DMS79 treated with DMSO at 0.1 percent for 48 hours (cell line): ENCODE data around the gene RFX7.
"Not testable (repeated sequence)": the region's sequence is repeated elsewhere in the genome, so short reads cannot be mapped to it uniquely, and the experiment has no call there.

Experiments
- DNase-seq: peaks from one replicate; lab custom pipeline; 2025; lab: John Stamatoyannopoulos, UW

The RFX7 gene

DNA sequence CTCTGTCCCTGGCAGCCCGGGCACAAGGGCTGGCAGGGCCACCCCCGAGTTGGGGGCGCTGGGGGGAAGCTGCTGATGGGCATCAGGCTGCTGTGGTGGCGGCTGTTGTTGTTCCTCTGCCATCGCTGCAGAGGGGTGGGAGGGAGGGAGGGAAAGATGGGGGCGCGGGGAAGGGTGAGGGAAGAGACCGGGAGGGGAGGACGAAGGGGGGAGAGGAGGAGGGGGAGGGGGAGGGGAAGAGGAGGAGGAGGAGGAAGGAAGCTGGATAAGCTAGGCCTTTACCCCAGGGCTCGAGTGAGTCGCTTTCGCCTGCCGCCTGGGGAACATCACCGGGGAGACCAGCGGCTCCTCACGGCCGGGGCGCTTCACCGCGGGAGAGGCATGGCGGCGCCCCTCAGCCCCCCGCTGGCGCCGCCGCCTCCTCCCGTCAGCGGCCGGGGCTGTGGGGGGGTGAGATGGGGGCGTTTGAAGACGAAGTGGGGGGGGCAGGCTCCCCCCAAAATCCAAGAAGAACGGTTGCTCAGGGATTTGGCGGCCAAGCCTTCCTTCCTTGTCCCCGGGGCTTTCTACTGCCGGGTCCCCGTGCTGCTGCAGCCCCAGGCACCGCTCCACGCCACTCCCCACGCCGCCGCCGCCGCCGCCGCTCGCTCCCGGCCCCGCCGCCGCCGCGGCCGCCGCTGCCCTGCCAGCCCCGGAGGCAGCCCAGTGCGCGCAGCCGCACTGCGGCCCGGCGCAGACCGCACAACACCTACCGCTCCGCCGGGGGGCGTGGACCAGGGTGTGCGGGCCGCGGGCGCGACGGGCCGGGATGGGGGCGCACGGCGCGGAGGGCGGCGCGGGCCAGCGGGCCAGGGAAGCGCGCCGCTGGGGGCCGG is at the start of gene RFX7:
Gene RFX7, minus strand, starts transcription at position 717 of the 875 bp plus-strand sequence. Its CDS starts 594 bp downstream, at position 123.
- peak; percentile 30 for DNase-seq

DNA sequence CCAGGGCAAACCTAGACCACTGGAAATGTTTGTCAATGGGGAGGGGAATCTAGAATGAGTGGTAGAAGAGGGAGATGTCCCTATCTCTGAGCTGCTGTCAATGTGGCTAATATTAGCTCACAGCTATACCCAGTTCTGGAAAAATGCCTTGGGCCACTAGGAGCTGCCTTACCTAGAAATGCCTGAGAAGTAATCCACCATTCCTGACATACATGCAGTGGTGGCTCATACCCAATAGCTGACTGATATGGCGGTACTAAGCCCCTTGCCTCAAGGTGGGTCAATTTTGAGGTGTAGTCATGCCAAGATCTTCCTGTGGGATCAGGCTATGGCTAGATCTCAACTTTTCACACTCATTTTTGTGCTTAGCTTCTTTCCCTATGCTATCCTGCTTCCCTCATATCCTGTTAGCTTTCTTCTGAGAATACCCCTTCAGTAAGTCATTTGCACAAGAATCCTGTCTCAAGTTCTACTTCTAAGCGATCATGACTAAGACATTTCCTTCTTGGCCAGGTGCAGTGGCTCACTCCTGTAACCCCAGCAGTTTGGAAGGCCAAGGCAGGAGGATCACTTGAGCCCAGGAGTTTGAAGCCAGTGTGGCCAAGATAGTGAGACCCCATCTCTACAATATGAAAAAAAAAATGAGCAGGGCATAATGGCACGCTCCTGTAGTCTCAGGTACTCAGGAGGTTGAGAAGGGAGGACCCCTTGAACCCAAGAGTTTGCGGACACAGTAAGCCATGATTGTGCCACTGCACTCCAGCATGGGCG is 49.1 kb upstream of the RFX7 start:
- DNase-seq, result no peak

DNA sequence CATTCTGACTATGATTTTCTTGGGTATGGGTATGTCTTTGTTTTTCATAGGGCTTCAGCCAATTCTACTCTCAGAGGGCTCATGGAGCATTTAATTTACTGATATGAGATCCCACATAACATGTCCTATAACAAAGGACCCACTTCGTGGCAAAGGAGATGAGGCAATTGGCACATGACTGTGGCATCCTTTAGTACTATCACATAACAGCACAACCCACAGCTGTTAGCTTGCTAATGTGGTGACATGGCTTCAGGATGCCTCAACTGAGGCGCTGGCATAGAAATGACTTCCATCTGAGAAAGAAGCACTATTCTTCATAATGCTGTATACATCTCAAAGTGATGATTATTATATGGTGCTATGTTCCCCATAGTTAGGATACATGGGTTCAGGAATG is 48.1 kb upstream of the RFX7 start:
- no peak for DNase-seq

DNA sequence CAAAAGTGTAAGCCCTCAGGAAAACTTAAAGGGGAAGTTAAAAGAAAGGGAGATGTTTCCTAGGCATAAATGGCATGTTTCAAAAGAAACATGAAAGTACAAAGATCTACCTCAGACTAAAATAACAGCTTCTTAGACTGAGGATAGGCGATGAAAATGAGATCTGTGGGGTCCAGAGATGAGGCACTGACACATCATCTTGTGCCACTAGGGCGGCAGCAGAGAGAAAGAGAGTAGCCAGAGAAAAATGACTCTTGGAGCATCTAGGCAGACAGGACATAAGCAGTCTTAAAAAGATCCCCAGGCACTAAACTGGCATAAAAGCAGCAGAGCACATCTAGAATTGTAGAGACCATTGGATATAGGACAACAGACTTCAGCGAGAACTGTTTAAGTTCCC is 42.5 kb upstream of the RFX7 start:
- no peak for DNase-seq

DNA sequence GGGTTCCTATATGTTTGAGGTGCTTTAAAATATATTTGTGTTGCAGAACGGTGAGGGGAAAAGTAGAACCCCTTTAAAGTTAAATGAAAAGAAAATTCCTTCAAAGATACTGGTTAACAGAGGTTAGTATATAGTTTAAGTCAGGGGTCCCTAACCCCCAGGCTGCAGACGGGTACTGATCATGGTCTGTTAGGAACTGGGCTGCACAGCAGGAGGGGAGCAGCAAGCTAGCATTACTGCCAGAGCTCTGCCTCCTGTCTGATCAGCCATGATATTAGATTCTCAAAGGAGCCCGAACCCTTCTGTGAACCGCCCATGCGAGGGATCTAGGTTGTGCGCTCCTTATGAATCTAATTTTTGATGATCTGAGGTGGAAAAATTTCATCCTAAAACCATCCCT is 37.5 kb upstream of the RFX7 start:
- no peak for DNase-seq

DNA sequence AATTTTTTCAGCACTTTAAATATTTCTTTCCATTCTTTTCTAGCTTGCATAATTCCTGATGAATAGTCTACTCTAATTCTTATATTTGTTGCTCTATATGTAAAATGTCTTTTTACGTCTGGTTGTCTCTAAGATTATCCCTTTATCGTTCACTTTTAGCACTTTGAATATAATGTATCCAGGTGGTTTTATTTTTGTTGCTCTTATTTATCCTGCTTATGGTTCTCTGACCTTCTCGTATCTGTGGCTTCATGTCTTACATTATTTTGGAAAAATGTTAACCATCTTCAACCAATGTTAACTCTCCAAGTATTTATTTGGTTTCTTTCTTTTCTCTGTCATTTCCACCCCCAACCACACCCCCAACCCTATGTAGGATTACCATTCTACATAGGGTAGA is 30.0 kb upstream of the RFX7 start:
- DNase-seq, result no peak

DNA sequence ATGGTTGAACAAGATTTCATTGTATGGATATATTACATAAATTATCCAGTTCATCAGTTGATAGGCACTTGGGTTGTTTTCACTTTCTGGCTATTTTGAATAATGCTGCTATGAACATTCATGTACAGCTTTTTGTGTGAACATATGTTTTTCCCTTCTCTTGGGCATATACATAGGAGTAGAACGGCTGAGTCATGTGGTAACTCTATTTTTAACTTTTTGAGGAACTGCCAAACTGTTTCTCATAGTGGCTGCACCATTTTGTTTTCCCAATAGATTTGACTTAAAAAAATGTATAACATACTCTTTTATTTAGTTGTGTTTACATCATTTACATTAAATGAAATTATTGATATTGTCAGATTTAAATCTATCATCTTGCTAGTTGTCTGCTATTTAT is 28.8 kb upstream of the RFX7 start:
- no peak for DNase-seq

DNA sequence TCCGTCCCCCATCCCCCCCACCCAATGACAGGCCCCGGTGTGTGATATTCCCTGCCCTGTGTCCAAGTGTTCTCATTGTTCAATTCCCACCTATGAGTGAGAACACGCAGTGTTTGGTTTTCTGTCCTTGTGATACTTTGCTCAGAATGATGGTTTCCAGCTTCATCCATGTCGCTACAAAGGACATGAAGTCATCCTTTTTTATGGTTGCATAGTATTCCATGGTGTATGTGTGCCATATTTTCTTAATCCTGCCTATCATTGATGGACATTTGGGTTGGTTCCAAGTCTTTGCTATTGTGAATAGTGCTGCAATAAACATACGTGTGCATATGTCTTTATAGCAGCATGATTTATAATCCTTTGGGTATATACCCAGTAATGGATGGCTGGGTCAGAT is 22.8 kb upstream of the RFX7 start:
- not testable (repeated sequence) for DNase-seq

DNA sequence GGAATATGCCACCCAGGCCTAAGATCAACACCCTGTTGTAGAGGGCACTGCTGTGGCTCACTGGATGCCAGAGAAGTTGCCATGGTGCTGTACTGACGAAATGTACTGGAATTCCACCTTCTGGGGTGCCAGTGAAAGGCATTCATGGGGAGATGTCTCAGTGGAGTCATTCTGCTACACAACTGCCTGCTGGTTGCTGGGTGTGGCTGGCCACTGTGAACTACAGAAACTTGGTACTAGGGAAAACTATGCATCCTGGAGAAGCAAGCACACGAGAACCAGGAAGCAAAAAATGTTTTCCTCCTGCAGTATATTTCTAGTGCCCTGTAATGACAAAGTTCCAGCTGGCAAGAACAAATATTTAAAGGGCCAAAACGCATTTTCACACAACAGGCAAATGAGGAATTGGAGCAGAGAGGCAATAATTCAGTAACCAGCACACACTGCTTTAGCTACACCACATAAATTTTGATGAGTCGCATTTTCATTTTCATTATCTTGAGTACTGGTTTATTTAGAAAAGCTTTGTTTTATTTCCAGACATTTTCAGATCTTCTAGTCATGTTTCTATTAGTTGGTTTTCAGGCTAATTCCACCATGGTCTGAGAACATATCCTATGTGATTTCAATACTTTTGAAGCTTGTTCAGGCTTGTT is 18.3 kb upstream of the RFX7 start:
- DNase-seq, result no peak

DNA sequence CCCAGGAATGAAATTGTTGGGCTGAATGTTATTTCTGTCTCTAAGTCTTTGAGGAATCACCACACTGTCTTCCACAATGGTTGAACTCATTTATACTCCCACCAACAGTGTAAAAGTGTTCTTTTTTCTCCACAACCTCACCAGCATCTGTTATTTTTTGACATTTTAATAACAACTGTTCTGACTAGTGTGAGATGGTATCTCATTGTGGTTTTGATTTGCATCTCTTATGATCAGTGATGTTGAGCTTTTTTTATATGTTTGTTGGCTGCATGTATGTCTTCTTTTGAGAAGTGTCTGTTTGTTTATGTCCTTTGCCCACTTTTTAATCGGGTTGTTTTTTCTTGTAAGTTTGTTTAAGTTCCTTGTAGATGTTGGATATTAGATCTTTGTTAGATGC is 13.6 kb upstream of the RFX7 start:
- DNase-seq, result not testable (repeated sequence)

DNA sequence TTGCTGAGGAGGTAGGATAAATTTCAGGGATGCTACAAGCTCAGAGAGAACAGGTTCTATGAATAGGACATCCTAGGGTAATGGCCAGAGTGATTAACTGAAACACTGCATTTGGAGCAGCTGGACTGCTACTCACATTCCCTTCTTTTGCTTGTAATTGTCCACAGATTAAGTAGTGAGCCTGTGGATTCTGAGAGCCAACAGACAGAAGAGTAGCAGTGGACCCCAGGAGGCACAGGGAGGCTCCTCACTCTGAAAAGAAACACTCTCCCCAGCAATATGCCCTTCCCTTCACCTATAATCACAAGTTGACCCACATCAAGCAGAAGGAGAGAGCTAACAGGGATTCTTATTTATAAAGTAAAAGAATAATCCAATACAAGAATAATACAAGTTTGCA is 10.6 kb upstream of the RFX7 start:
- no peak for DNase-seq

DNA sequence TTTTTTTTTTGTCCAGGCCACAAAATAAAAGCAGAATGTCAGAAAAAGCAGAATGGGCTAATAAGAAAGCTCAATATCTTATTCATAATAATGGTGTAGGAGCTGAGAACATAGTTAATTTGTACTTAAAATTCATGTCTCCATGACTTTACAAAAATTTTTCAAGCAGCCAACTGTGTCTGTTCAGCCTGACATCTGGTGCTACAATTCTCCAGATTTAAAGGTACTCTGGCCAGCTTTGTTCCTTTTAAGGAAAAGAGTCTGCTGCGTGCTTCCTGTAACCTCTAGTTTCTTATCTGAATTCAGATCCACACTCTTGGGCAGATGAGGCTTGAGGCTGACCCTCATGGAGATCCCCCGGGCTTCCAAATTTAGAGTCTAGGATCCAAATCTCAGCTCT is 8.7 kb upstream of the RFX7 start:
- no peak for DNase-seq

DNA sequence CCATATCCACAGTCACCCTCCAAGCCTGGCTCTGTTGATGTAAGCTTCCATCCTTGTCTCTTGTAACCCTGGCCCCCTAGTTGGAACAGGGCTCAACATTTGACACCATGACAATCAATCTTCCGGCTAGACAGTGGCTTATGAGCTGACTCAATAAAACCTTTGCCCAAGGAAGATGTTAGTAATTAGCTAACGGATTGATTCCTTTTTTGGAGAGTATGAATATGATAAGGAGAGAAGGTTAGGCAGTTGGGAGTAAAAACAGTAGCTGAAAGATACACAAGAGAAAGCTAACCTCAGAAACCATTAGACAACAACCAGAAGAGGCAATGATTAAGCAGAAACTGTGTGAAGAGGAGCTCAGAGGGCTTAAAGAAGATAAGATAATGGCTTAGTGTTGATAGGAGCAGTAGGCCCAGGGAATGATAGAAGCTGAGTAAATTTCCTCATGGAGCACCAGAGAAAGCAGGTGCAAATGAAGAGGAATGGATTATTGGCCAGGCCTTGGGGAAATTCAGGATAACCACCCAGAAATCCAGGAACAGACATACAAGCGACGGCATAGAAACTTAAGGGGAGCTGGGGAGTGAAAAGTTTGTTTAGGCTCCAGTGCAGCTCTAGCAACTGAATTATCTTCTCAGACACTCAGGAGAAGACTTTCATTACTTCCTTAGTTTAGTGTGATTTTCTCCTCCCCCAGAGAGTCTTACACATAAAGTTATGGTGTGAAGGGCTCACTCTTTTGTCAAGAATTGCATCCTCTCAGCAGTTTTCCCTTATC is 7.8 kb upstream of the RFX7 start:
- DNase-seq, result no peak

DNA sequence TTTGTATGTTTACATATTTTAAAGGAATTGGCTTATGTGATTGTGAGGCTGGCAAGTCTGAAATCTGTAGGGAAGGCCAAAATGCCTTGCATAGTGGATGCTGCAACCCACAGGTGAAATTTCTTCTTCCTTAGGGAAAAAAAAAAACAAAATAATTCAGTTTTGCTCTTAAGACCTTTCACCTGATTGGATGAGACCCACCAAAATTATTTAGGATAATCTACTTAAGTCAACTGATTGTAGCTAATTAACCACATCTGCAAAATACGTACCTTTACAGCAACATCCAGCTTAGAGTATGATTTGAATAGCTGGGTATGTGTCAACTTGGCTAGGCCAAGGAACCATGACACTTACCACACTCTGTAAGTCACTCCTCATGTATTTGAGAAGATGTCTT is 6.9 kb upstream of the RFX7 start:
- no peak for DNase-seq

DNA sequence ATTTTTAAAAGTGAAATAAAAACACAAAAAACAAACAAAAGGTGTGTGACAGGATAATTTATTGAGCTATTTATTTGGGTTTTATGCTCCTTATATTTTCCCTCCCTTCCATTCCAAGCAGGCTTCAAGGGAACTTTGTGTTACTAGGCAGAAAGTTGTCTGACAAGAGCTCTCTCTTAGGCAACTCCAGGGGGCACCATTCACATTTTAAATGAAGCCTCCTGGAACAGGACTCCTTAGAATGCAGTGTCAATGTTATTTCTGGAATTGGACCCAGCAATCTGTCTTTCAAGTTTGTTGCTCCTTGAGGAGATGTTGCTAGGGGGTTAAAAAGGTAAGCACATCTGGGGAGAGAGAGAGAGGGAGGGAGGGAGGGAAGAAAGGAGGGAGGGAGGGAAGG is 5.4 kb upstream of the RFX7 start:
- DNase-seq, result no peak

DNA sequence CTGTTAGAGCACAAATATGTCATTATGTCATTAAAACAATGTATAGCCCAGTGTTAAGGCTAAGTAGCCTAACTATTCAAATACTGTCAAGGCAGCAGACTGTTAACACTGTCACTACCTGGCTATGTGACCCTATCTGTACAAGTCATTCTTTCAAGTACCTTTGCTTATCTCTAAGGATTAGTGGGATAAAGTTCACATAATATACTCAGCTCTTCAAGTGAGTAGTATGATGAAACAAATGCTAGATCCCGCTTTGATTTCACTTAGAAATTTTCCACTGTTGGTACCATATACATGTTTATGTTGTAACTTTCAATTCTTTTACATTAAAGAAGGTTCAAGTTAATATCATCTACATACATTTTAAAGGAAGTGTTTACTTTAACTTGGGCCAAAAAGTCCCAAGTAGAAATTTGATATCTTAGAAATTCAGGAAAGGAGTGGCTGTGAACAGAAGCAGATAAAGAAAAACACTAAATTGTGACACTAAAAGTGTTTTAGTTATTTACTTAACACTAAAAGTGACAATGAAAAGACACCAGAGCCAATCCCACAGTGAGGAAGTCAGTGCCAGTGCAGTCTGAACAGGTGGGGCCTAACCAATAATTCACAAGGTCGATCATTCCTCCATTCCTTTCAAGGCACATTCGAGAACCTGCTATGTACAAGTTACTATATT is 4.8 kb upstream of the RFX7 start:
- DNase-seq, result no peak

DNA sequence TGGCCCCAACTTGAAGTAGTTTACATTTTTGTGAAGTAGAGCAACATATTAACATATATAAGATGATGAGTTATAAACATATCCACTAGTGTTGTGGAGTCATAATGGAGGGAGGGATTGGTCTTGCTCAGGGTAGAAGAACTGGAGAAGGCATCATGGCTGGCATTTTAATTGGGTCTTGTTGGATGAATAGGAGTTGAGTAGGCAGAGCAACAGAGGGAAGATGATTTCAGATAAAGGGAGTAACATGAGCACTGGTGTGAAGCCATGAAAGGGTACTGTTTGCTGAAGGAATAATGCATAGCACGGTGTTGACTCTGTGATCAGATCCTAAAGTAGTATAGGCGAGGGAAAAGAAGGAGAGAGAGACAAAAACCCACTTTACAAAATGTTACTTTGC is 3.6 kb upstream of the RFX7 start:
- DNase-seq, result no peak

DNA sequence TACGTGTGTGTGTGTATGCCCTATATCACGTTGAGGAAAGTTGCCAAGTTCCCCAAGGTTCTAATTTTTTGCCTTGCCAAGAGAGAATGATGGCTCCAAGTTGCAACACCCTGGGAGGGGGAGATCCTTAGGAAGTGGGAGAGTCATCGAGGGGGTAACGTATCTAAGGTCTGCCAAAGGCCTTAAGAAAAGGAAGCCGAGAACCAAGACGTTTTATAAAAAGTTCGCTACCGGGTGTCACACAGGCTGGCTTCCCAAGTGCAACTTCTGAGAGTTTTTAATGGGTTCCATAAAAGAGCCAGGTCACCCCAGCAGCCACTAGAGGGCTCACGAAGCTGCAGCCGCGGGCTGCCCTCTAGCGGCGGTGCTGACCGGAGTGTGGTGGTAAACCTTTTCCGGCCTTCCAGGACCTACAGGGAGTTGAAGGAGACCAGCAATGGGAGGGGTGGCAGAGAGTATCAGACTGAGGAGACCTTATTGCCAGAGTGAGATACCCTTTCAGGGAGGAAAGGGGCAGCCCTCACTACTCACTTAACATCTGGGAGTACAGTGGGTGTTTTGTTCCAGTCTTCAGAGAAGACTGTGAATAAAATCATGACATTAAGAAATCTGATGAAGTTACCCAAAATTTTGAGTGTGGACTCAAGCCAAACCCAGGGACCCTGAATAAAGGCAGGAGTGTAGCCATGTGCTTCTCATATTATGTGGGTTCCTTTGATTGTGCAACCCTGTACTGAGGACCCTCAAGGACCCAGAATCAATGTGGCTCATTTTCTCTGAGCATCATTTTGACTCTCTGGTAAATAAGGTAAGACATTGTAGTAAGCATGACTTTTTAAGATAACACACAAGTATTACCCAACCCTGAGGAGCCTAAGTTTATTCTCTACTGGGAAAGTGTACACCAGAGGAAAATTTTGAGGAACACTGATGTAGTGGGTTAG is 2.5 kb upstream of the RFX7 start:
- peak; percentile 30 for DNase-seq

DNA sequence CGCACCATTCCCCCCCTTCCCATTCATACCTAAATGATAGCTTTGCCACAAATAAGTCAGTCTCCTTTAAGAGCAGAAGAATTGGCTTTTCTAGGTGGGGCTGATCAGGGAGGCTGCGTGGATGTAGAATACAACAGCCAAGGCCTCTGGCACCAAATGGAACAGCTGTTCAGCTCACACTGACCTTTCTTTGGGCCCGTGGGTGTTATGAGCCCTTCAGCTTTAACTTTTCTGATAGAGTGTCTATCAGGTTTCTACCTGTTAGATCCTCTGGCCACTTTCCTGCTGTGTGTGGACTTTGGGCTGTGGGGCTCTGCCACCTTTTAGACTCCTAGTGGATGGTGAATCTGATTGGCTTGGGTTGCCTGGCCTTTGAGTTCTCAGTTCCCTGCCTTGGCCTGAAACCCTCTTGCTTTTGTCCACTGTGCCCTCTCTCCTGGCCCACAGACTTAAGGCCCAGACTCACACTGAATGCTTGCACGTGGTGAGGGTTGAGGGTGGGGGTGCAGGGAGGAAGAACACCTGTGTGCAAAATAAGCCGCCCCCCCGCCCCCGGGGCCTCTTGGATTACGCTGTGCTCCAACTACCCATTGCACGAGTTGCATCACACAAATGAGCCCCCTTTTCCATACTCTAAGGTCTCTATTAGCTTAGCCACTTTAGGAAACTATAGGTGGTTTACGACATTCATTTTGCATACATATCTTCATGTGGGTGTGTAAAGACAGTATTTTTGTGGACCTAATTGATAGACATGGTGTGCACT is 1.3 kb upstream of the RFX7 start:
- DNase-seq, result no peak
